Chondrocyte (in vitro differentiated cells): ENCODE data around the gene LPCAT1. TPM values are rescaled to one million over a fixed set of nuclear protein-coding genes. Genes with fewer than 3 reads are reported as not detected.
"Not testable (repeated sequence)": the region's sequence is repeated elsewhere in the genome, so short reads cannot be mapped to it uniquely, and the experiment has no call there.

ENCODE experiments used
- DNase-seq: peaks from one replicate; pipeline ENCODE4 v3.0.0; 2021; ENCODE audit warnings: mixed read lengths, low spot score
- H3K27ac Mint-ChIP-seq: one replicate; pipeline ENCODE4 v1.8.0; 2021; ENCODE audit warnings: mild to moderate bottlenecking, moderate library complexity, mixed read lengths; ENCODE audit not compliant: unreplicated experiment
- H3K27me3 Mint-ChIP-seq: 2 replicates; pipeline ENCODE4 v1.8.0; 2021; ENCODE audit warnings: low read depth, mixed read lengths
- H3K36me3 Mint-ChIP-seq: 2 replicates; pipeline ENCODE4 v1.8.0; 2021; ENCODE audit warnings: low read depth, mixed read lengths
- H3K4me1 Mint-ChIP-seq: 2 replicates; pipeline ENCODE4 v1.8.0; 2021; ENCODE audit warnings: low read depth, mild to moderate bottlenecking, mixed read lengths
- H3K4me3 Mint-ChIP-seq: one replicate; pipeline ENCODE4 v1.8.0; 2021; ENCODE audit warnings: mild to moderate bottlenecking, moderate library complexity, mixed read lengths; ENCODE audit not compliant: unreplicated experiment
- H3K9me3 Mint-ChIP-seq: 2 replicates; pipeline ENCODE4 v1.8.0; 2021; ENCODE audit warnings: low read depth, mixed read lengths
- CTCF ChIP-seq: fragments of 200-600 bp; sonication (generic); IDR thresholded peaks from 2 replicates; pipeline ENCODE4 v1.5.0; 2021; ENCODE audit warnings: antibody characterized with exemption, mild to moderate bottlenecking, moderate library complexity
- total RNA-seq: library from RNA; stranded (reverse); gene quantifications from 3 replicates; pipeline ENCODE4 v1.2.1, GENCODE V29; 2021

The LPCAT1 gene
- total RNA-seq, 1 donor from 2014 or later = 49.4 TPM

DNA sequence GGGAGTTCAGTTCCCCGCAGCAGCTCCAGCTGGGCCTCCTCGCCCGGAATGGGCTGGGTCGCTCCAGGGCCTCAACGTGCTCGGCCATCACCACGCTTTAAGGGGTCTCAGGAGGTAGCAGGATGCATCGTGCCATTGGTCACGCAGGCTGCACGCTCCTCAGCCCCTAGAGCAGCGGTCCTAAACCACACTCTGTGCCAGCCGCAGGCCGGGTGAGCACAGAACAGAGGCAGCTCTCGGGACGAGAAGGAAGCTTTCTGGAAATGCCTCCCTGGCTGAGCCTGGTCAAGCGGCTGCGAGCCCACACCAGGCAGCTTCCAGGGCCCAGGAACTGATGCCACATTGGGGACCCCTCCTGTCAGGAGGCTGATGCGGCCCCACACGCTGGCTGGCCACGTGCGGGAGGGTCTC lies 39.3 kb upstream of the LPCAT1 start:
- H3K4me1 Mint-ChIP-seq = peaks cover 17% of the 10 kb centered on the region
- no peak overlapping the region for H3K4me3 Mint-ChIP-seq
- TF ChIP-seq CTCF = no peak
- no peaks in the 10 kb centered on the region for H3K36me3 Mint-ChIP-seq
- no peak overlapping the region for H3K27ac Mint-ChIP-seq
- H3K27me3 Mint-ChIP-seq = peaks cover 41% of the 10 kb centered on the region
- H3K9me3 Mint-ChIP-seq = no peaks in the 10 kb centered on the region
- DNase-seq = no peak

GRCh38 chr5:1562599-1562998 lies 38.8 kb upstream of the LPCAT1 start:
- Mint-ChIP-seq H3K27ac (no peak overlapping the region), H3K4me3 (no peak overlapping the region), H3K4me1 (peaks cover 13% of the 10 kb centered on the region), H3K9me3 (no peaks in the 10 kb centered on the region), H3K36me3 (no peaks in the 10 kb centered on the region), H3K27me3 (peaks cover 44% of the 10 kb centered on the region)
- no peak for TF ChIP-seq CTCF
- DNase-seq = no peak

DNA sequence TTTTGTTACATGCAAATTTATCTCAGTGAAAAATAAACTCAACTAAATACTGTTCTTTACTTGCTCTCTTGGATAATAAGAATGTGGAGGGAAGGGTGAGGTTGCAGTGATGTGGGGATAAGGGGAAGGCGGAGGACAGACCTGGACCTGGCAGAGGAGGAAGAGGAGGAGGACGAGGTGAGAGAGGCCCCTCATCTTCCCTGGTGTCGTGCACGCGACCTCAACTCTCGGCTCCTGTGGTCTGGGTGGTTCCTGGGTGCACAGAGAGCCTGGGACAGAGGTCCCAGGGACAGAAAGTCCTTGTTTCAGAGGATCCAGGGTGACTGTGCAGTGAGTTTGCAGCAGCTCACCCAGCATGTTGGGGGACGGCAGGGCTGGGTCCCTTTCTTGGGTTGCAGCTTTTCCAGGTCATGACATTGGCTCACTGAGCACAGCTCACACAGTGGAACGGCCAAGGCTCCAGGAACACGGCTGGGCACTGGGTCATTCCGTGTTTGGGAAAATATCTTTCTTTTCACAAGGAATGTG lies 37.7 kb upstream of the LPCAT1 start:
- Mint-ChIP-seq H3K27ac (no peak overlapping the region), H3K27me3 (peaks cover 44% of the 10 kb centered on the region), H3K36me3 (no peaks in the 10 kb centered on the region), H3K9me3 (no peaks in the 10 kb centered on the region), H3K4me3 (no peak overlapping the region), H3K4me1 (peaks cover 2% of the 10 kb centered on the region)
- no peak for TF ChIP-seq CTCF
- peak; percentile 37 for DNase-seq

GRCh38 chr5:1560499-1560898 lies 36.7 kb upstream of the LPCAT1 start:
- H3K27ac Mint-ChIP-seq, H3K4me1 Mint-ChIP-seq, DNase-seq, H3K36me3 Mint-ChIP-seq, H3K9me3 Mint-ChIP-seq, H3K4me3 Mint-ChIP-seq: not testable (repeated sequence)
- H3K27me3 Mint-ChIP-seq = peaks cover 44% of the 10 kb centered on the region

GRCh38 chr5:1558944-1559343 lies 35.2 kb upstream of the LPCAT1 start:
- H3K4me3 Mint-ChIP-seq = no peak overlapping the region
- H3K27ac Mint-ChIP-seq = no peak overlapping the region
- H3K9me3 Mint-ChIP-seq = no peaks in the 10 kb centered on the region
- H3K36me3 Mint-ChIP-seq = no peaks in the 10 kb centered on the region
- no peak for DNase-seq
- peaks cover 19% of the 10 kb centered on the region for H3K4me1 Mint-ChIP-seq
- TF ChIP-seq CTCF = no peak
- peaks cover 50% of the 10 kb centered on the region for H3K27me3 Mint-ChIP-seq

DNA sequence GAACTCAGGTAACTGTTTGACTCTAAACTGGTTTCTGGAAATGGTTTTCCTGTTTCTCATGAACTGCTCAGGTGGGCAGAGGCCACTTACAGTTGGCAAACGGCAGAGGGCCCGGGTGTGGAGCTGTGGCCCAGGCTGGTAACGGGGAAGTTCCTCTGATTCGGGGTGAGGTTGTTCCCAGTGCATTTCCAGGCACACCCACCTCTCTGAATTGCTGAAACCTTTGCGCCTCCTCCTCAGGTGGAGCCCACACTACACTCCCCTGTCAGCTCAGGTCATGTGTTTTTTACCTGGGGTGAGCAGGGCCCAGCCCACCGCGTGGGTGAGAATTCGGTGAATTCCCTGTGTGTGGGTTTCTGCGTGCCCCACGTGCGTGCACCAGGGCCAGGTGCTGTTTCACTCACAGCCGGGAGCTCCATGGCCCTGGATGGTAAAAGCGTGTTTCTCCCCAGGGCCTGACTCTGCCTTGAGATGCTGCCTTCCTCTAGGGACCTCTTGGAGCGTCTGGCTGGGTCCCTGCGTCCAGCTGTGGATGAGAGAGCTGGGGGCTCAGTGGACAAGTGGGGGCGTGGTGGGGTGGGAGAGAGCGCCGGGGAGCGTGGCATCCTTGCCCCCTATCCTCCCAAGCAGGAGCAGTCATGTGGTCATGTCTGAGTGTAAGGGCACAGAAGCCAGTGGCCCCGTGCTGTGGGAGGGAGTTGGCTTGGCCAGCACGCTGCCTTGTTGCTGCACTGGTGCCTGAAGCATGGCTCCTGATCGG lies 33.5 kb upstream of the LPCAT1 start:
- Mint-ChIP-seq H3K4me3 (no peak overlapping the region), H3K36me3 (no peaks in the 10 kb centered on the region), H3K4me1 (peaks cover 29% of the 10 kb centered on the region), H3K9me3 (no peaks in the 10 kb centered on the region), H3K27ac (no peak overlapping the region), H3K27me3 (peaks cover 43% of the 10 kb centered on the region)
- peak; percentile 51 for DNase-seq
- TF ChIP-seq CTCF = no peak
